Measurements from ENCODE around the gene ZNF211.

Gene ZNF211

GRCh38 chr19:57656346-57656745 lies 23.4 kb downstream of the ZNF211 start:
- no peak for DNase-seq (ENCODE audit: low read depth)

- peak; percentile 56 for DNase-seq (ENCODE audit: low read depth)
Observed at GRCh38 chr19:57664269-57665127, 31.5 kb downstream of the ZNF211 start.

- DNase-seq (ENCODE audit: low read depth): no peak
Observed at GRCh38 chr19:57665261-57665806, 32.4 kb downstream of the ZNF211 start.

GRCh38 chr19:57667228-57667627 lies 34.3 kb downstream of the ZNF211 start:
- DNase-seq (ENCODE audit: low read depth): no peak

- no peak for DNase-seq (ENCODE audit: low read depth)
Observed at GRCh38 chr19:57668635-57669034, 35.7 kb downstream of the ZNF211 start, which contains the start of gene ZSCAN4. ZSCAN4 (plus strand) TSS chr19:57668935; CDS start chr19:57676146, 7,211 bp downstream.

- no peak for DNase-seq (ENCODE audit: low read depth)
Observed at GRCh38 chr19:57671124-57671895, 38.3 kb downstream of the ZNF211 start.

- DNase-seq (ENCODE audit: low read depth): no peak
Observed at GRCh38 chr19:57672466-57672865, 39.5 kb downstream of the ZNF211 start.

GRCh38 chr19:57675881-57676280 lies 42.9 kb downstream of the ZNF211 start:
- peak; percentile 55 for DNase-seq (ENCODE audit: low read depth)

- DNase-seq (ENCODE audit: low read depth): no peak
Observed at GRCh38 chr19:57682226-57682766, 49.3 kb downstream of the ZNF211 start.

GRCh38 chr19:57686727-57687126 lies 53.8 kb downstream of the ZNF211 start:
- DNase-seq (ENCODE audit: low read depth): no peak

- no peak for DNase-seq (ENCODE audit: low read depth)
Observed at GRCh38 chr19:57687363-57688010, 54.5 kb downstream of the ZNF211 start.

GRCh38 chr19:57688011-57688763 lies 55.2 kb downstream of the ZNF211 start:
- DNase-seq (ENCODE audit: low read depth): no peak

GRCh38 chr19:57689750-57690149 lies 56.8 kb downstream of the ZNF211 start:
- DNase-seq (ENCODE audit: low read depth): no peak

Data from fibroblast of gingiva (primary cell).